ENCODE measurements around the gene RASGRF1.

The RASGRF1 gene

DNA sequence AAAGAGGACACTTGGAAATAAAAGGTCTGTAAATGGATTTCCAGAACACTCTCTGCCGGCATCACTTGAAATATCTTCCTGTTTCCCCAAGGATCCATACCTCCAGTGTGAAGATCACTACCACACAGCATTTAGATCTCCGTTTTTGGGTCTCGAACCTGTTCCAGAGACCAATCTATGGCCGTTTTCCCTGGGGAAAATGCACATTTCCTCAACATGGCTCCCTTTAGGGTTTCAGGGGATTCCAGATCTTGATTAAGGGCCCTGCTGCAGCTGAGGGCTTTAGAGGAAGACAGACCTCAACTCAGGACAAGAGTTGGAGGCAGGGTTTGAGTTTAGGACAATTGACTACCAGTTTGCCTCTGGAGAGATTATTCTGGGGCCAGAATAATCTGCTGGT is 147.8 kb downstream of the RASGRF1 start:
- no peak for ATAC-seq
- TF ChIP-seq, protein P1, sequence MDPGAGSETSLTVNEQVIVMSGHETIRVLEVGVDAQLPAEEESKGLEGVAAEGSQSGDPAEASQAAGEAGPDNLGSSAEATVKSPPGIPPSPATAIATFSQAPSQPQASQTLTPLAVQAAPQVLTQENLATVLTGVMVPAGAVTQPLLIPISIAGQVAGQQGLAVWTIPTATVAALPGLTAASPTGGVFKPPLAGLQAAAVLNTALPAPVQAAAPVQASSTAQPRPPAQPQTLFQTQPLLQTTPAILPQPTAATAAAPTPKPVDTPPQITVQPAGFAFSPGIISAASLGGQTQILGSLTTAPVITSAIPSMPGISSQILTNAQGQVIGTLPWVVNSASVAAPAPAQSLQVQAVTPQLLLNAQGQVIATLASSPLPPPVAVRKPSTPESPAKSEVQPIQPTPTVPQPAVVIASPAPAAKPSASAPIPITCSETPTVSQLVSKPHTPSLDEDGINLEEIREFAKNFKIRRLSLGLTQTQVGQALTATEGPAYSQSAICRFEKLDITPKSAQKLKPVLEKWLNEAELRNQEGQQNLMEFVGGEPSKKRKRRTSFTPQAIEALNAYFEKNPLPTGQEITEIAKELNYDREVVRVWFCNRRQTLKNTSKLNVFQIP (CRISPR knock-in tag; IDR thresholded peaks at IDR 0.05; ENCODE audit: borderline replicate concordance, low read depth): no peak
- no peak for TF ChIP-seq CSDC2 (CRISPR knock-in tag; IDR thresholded peaks at IDR 0.05)
- TF ChIP-seq PATZ1 (CRISPR knock-in tag; IDR thresholded peaks at IDR 0.05; ENCODE audit: borderline replicate concordance): no peak
- no peak for TF ChIP-seq SNAI2 (CRISPR knock-in tag; IDR thresholded peaks at IDR 0.05)
- no peak for TF ChIP-seq TOX (CRISPR knock-in tag; IDR thresholded peaks at IDR 0.05; ENCODE audit: borderline replicate concordance)
- no peak for TF ChIP-seq ZNF565 (CRISPR knock-in tag; conservative IDR thresholded peaks at IDR 0.05; ENCODE audit: low read depth)
- TF ChIP-seq ZNF8 (CRISPR knock-in tag; IDR thresholded peaks at IDR 0.05): no peak
- no peak for TF ChIP-seq RARB (CRISPR knock-in tag; IDR thresholded peaks at IDR 0.05)
- no peak for TF ChIP-seq BACH2 (CRISPR knock-in tag; IDR thresholded peaks at IDR 0.05; ENCODE audit: borderline replicate concordance)
- TF ChIP-seq TCF4 (CRISPR knock-in tag; IDR thresholded peaks at IDR 0.05; ENCODE audit: borderline replicate concordance): no peak
- no peak for TF ChIP-seq ZFP30 (CRISPR knock-in tag; IDR thresholded peaks at IDR 0.05)
- no peak for TF ChIP-seq ZNF70 (CRISPR knock-in tag; IDR thresholded peaks at IDR 0.05)
- no peak for TF ChIP-seq CREB5 (CRISPR knock-in tag; IDR thresholded peaks at IDR 0.05; ENCODE audit: low read depth)
- TF ChIP-seq ARNTL (CRISPR knock-in tag; IDR thresholded peaks at IDR 0.05; ENCODE audit: borderline replicate concordance, low read depth): no peak
- TF ChIP-seq ZFP3 (CRISPR knock-in tag; IDR thresholded peaks at IDR 0.05): no peak
- TF ChIP-seq, protein P2, sequence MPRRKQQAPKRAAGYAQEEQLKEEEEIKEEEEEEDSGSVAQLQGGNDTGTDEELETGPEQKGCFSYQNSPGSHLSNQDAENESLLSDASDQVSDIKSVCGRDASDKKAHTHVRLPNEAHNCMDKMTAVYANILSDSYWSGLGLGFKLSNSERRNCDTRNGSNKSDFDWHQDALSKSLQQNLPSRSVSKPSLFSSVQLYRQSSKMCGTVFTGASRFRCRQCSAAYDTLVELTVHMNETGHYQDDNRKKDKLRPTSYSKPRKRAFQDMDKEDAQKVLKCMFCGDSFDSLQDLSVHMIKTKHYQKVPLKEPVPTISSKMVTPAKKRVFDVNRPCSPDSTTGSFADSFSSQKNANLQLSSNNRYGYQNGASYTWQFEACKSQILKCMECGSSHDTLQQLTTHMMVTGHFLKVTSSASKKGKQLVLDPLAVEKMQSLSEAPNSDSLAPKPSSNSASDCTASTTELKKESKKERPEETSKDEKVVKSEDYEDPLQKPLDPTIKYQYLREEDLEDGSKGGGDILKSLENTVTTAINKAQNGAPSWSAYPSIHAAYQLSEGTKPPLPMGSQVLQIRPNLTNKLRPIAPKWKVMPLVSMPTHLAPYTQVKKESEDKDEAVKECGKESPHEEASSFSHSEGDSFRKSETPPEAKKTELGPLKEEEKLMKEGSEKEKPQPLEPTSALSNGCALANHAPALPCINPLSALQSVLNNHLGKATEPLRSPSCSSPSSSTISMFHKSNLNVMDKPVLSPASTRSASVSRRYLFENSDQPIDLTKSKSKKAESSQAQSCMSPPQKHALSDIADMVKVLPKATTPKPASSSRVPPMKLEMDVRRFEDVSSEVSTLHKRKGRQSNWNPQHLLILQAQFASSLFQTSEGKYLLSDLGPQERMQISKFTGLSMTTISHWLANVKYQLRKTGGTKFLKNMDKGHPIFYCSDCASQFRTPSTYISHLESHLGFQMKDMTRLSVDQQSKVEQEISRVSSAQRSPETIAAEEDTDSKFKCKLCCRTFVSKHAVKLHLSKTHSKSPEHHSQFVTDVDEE (CRISPR knock-in tag; IDR thresholded peaks at IDR 0.05): no peak

DNA sequence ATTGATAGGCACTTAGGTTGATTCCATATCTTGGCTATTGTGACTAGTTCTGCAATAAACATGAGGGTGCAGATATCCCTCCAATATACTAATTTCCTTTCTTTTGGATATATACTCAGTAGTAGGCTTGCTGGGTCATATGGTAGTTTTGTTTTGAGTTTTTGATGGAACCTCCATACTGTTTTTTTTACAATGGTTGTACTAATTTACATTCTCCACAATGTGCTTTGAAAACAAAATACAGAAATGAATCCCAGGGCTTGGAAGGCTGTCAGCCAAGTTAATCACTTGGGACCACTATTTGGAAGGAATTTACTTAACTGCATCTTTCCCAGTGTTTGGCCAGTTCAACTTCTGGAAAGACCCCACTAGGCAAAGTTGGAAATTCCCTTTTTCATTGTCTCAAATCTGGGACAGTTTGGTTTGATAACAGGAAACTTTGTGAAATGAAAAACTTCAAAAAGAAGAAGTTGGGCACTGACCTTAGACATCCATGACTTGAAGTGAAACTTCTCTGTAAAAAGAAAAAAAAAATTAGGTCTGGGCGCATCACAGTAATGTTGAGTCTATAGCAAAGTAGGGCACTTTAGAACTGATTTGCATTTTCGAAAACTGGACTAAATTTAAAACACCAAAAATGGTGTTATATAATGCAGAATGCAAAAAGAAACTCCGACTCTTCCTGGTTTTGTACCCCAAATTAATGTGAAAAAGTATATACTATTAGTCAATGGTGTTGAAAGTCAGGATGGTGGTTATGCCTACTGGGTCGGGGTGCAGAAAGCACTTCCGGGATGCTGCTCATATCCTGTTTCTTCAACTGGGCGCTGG is 151.7 kb downstream of the RASGRF1 start:
- no peak for TF ChIP-seq ZNF8 (CRISPR knock-in tag; IDR thresholded peaks at IDR 0.05)
- TF ChIP-seq GLIS3 (CRISPR knock-in tag; IDR thresholded peaks at IDR 0.05): no peak
- TF ChIP-seq ZFP3 (CRISPR knock-in tag; IDR thresholded peaks at IDR 0.05): no peak
- TF ChIP-seq TOX (CRISPR knock-in tag; IDR thresholded peaks at IDR 0.05; ENCODE audit: borderline replicate concordance): no peak
- TF ChIP-seq CREB5 (CRISPR knock-in tag; IDR thresholded peaks at IDR 0.05; ENCODE audit: low read depth): no peak
- no peak for TF ChIP-seq CSDC2 (CRISPR knock-in tag; IDR thresholded peaks at IDR 0.05)
- no peak for TF ChIP-seq ZNF565 (CRISPR knock-in tag; conservative IDR thresholded peaks at IDR 0.05; ENCODE audit: low read depth)
- TF ChIP-seq PPARA (CRISPR knock-in tag; IDR thresholded peaks at IDR 0.05; ENCODE audit: borderline replicate concordance): no peak
- no peak for TF ChIP-seq ESRRG (CRISPR knock-in tag; IDR thresholded peaks at IDR 0.05)
- no peak for TF ChIP-seq BACH2 (CRISPR knock-in tag; IDR thresholded peaks at IDR 0.05; ENCODE audit: borderline replicate concordance)
- TF ChIP-seq, protein P2 (CRISPR knock-in tag; IDR thresholded peaks at IDR 0.05): no peak
- no peak for TF ChIP-seq RARB (CRISPR knock-in tag; IDR thresholded peaks at IDR 0.05)
- TF ChIP-seq, protein P1 (CRISPR knock-in tag; IDR thresholded peaks at IDR 0.05; ENCODE audit: borderline replicate concordance, low read depth): no peak
- TF ChIP-seq ZC3H10 (CRISPR knock-in tag; IDR thresholded peaks at IDR 0.05): no peak
- TF ChIP-seq ARNTL (CRISPR knock-in tag; IDR thresholded peaks at IDR 0.05; ENCODE audit: borderline replicate concordance, low read depth): no peak
- no peak for TF ChIP-seq ZNF70 (CRISPR knock-in tag; IDR thresholded peaks at IDR 0.05)
- TF ChIP-seq TCF4 (CRISPR knock-in tag; IDR thresholded peaks at IDR 0.05; ENCODE audit: borderline replicate concordance): no peak
- TF ChIP-seq, protein P3, sequence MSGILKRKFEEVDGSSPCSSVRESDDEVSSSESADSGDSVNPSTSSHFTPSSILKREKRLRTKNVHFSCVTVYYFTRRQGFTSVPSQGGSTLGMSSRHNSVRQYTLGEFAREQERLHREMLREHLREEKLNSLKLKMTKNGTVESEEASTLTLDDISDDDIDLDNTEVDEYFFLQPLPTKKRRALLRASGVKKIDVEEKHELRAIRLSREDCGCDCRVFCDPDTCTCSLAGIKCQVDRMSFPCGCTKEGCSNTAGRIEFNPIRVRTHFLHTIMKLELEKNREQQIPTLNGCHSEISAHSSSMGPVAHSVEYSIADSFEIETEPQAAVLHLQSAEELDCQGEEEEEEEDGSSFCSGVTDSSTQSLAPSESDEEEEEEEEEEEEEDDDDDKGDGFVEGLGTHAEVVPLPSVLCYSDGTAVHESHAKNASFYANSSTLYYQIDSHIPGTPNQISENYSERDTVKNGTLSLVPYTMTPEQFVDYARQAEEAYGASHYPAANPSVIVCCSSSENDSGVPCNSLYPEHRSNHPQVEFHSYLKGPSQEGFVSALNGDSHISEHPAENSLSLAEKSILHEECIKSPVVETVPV (CRISPR knock-in tag; IDR thresholded peaks at IDR 0.05): no peak
- no peak for TF ChIP-seq SNAI2 (CRISPR knock-in tag; IDR thresholded peaks at IDR 0.05)
- no peak for ATAC-seq

Measured in SK-N-SH treated with all-trans-retinoic acid at 6 μM for 48 hours (cell line).